Omental fat pad (tissue), 4 donors: ENCODE results near the gene SLC15A3. TPM values are rescaled to one million over a fixed set of nuclear protein-coding genes. Genes with fewer than 3 reads are reported as not detected.

ENCODE experiments used
- ATAC-seq: fragments of 150-250 bp; one replicate; pipeline ENCODE4 v1.9.1; 2016; ENCODE audit warnings: mild to moderate bottlenecking, moderate library complexity; ENCODE audit not compliant: low FRiP score
- DNase-seq: peaks from one replicate; pipeline ENCODE4 v3.0.0-alpha.2; 2019; ENCODE audit warnings: low spot score
- CTCF ChIP-seq, 3 donors: fragments of 450-650 bp; IDR thresholded peaks; one replicate each; pipeline ENCODE4 v1.5.1; 2016 to 2017; ENCODE audit warnings: antibody characterized with exemption in 3 of 3, mild to moderate bottlenecking in 3 of 3, moderate library complexity in 2 of 3
- total RNA-seq, 4 donors: library from RNA; depleted of rRNA; stranded (reverse); fragments of >200 nt; gene quantifications; one replicate each; pipeline ENCODE4 v1.1.0, GENCODE V29; 2016

Gene SLC15A3
- total RNA-seq, 4 donors from 2014 or later, result 17.6 to 56.0 (median 32.3) TPM

DNA sequence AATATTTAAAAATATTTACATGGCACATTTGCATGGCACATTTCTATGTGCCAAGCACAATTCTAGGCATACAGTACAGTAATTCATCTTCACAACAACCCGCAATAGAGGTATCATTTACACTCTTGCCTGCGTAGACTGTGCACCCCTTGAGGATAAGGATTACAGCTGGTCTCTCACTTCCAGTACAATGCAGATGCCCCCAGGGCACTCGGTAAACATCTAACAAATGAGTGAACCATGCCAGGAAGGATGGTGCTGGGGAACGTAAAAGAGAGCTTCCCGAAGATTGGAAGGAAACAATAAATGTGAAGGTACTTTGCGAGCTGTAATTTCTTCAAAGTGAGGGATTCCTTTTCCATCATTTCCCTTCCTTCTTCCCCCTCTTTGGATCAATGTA, 46.9 kb downstream of the SLC15A3 start:
- no peak for ATAC-seq
- DNase-seq, result no peak
- no peak for TF ChIP-seq CTCF (IDR thresholded peaks at IDR 0.05)

DNA sequence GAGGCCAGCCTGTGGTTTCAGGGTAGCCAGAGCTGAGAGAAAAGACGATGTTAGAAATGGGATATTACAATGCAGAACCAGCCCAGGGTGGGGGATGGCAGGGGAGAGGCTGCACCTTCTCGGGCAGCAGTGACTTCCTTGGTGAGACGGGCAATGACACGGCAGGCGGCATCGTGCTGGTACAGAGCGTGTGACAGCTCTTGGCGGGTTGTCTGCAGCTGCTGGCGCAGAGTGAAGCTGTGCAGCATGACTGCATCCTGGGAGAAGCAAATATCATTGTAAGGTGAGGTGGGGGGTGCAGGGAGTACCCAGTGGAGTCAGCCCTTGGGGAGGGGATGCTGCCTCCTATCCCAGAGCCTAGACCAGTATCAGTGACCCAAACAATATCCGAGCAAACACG, 49.4 kb downstream of the SLC15A3 start:
- TF ChIP-seq CTCF (IDR thresholded peaks at IDR 0.05), result no peak
- no peak for DNase-seq
- no peak for ATAC-seq

GRCh38 chr11:60900673-60901404, 51.1 kb downstream of the SLC15A3 start:
- ATAC-seq (no peak), DNase-seq (no peak)

GRCh38 chr11:60899977-60900376, 52.0 kb downstream of the SLC15A3 start:
- ATAC-seq, result no peak
- DNase-seq, result no peak
- TF ChIP-seq CTCF (IDR thresholded peaks at IDR 0.05), result no peak

More at GRCh38 chr11:60900673-60901404, 51.1 kb downstream of the SLC15A3 start:
- no peak for TF ChIP-seq CTCF (IDR thresholded peaks at IDR 0.05)

DNA sequence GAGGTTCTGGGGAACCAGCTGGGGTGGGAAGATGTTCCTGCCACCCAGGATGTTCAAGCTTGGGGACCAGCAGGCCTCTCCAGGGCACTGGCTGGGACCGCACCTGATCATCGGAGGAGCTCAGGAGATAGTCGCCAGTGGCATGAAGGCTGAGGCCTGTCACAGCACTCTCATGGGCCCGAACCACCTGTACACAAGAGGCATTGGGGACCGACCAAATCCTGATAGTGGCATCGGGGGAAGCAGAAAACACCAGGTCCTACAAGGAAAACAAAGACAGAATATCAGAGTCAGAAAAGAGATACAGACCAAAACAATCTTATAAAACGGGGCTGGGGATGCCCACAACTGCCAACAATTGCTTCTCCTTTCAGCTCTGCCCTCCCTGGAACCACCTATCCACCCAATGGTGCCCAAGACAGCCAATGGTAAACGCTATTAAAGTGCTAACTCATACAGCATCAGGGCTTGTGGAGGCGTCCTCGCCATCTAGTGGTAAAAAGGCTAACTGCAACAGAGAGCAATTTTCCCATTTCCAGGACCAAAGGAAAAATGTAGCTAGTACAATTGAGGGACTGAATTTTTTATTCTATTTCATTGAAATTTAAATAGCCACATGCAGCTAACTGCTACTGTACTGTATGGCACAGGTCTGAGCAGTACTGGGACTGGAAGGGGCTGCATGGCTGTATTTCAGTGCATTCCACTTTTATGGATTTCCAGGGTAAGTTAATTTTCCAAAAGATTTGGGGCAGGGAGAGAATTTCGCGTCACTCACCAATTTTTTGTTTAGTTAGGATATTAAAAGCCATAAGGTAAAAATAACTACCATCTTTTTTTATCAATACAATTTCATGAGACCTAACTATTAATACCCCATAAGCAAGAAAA, 52.7 kb downstream of the SLC15A3 start:
- DNase-seq, result no peak
- TF ChIP-seq CTCF (IDR thresholded peaks at IDR 0.05), result peak in 2 of 3 donors; percentile 48 to 74
- ATAC-seq, result peak; percentile 69

DNA sequence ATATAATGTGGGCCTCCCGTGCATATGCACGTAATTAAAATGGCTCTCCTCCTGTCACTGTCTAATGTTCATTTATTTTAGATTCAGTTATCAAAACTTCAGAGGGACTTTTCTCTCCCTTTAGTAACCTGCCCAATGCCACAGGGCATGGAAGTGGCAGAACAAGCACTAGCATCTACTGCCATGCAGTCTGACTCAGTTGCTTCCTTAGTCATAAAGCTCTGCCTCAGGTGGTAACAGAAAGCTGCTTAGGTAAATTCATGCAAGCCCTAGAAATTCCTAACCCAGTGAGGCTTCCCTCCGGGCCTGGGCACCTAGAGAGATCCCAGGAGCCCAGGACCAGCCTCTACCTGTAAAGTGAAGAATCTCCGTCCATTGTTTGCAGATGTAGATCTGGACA, 54.5 kb downstream of the SLC15A3 start:
- DNase-seq (no peak), ATAC-seq (no peak)
- TF ChIP-seq CTCF (IDR thresholded peaks at IDR 0.05), result no peak
